ENCODE measurements around the gene DDX25. TPM values are rescaled to one million over a fixed set of nuclear protein-coding genes. Genes with fewer than 3 reads are reported as not detected.

Gene DDX25
- total and polyA plus RNA-seq, 4 experiments from 2014 or later = not detected

DNA sequence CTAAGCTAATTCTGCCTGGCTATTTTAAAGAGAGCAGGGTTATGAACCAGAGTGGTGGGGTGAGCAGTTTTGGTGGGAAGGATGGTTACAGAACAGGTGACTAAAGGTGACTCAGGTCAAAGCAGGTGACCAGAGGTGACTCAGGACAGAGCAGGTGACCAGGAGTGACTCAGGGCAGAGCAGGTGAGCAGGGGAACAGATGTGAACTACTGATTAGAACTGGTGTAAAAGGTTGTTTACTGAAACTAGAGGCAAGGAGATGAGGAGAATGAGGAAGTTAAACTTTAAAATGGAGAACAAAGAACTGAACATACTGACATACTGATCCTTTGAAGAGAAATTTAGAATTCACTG lies 32.2 kb upstream of the DDX25 start:
- Histone ChIP-seq H3K4me1 (ENCODE audit: insufficient read depth, low read length) (no peaks in the 10 kb centered on the region), H3K27me3 (ENCODE audit: insufficient read depth, low read length) (no peaks in the 10 kb centered on the region), H3K9me3 (ENCODE audit: control insufficient read depth in 1 of 2, low read length in 2 of 2) (no peaks in the 10 kb centered on the region), H3K4me3 (ENCODE audit: low read length in 2 of 2) (no peak overlapping the region), H3K36me3 (ENCODE audit: insufficient read depth, low read length) (no peaks in the 10 kb centered on the region), H3K27ac (ENCODE audit: low read depth, low read length) (no peak overlapping the region)
- CTCF ChIA-PET (ENCODE audit: partially characterized antibody) = no interaction called here
- H3K27me3 Mint-ChIP-seq = peaks cover 2 to 3% of the 10 kb centered on the region in 2 donors
- no peaks in the 10 kb centered on the region for H3K36me3 Mint-ChIP-seq
- POLR2A ChIA-PET (ENCODE audit: partially characterized antibody) = interaction anchor here (0.6 kb wide), 1 partner anchor 562 kb away, joined by 3 read pairs; no protein-coding TSS in a partner anchor
- H3K4me3 Mint-ChIP-seq = no peak overlapping the region
- H3K9me3 Mint-ChIP-seq = peaks cover 0 to 10% (median under 1%) of the 10 kb centered on the region in 8 donors
- DNase-seq = no peak
- peaks cover 0 to 3% (median 1%) of the 10 kb centered on the region in 4 donors for H3K4me1 Mint-ChIP-seq
- intact Hi-C loops (cut with micrococcal nuclease) = loop anchor here (5.0 kb wide), 2 partner anchors 245 to 525 kb away; partner anchors contain the start of gene CHEK1
- no peak overlapping the region for H3K27ac Mint-ChIP-seq

DNA sequence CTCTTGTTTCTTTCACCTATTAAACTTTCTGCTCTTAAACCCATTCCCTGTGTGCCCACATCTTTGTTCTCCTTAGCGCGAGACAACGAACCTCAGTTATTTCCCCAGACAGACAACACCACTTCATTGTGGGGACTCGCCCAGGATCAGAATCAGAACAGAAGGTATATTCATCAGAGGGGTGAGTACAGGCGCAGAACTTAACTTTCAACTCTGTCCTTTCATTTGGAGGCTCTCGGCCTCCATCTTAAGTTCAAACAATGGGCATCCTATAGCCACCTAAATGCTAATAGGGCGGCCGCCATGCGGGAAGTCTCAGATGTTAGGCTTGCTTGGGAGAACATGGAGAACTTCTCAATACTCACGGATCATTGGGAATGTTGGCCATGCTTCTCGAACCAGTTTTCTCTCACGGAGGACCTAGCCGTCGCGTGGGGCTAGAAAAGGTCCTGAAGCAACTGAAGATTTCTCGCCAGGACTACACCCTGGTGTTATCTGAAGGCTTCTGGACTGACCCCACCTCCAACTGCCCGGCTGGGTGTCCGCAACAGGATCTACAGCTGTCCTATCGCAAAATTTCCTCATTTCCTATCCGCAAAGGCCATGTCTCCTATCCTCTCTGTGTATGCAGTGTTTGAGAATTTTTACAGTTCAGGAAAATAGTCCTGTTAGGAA lies 30.3 kb upstream of the DDX25 start:
- peaks cover 2 to 3% of the 10 kb centered on the region in 2 donors for H3K27me3 Mint-ChIP-seq
- Histone ChIP-seq H3K4me1 (ENCODE audit: insufficient read depth, low read length) (no peaks in the 10 kb centered on the region), H3K36me3 (ENCODE audit: insufficient read depth, low read length) (no peaks in the 10 kb centered on the region), H3K9me3 (ENCODE audit: control insufficient read depth in 1 of 2, low read length in 2 of 2) (no peaks in the 10 kb centered on the region), H3K4me3 (ENCODE audit: low read length in 2 of 2) (no peak overlapping the region), H3K27ac (ENCODE audit: low read depth, low read length) (no peak overlapping the region), H3K27me3 (ENCODE audit: insufficient read depth, low read length) (no peaks in the 10 kb centered on the region)
- H3K36me3 Mint-ChIP-seq = no peaks in the 10 kb centered on the region
- H3K9me3 Mint-ChIP-seq = peaks cover 0 to 10% (median under 1%) of the 10 kb centered on the region in 8 donors
- peaks cover 0 to 3% (median 1%) of the 10 kb centered on the region in 4 donors for H3K4me1 Mint-ChIP-seq
- no peak for DNase-seq
- no peak overlapping the region for H3K4me3 Mint-ChIP-seq
- POLR2A ChIA-PET (ENCODE audit: partially characterized antibody) = no interaction called here
- intact Hi-C loops (cut with micrococcal nuclease) = loop anchor here (2.0 to 5.0 kb wide), 3 partner anchors 247 to 527 kb away; partner anchors contain the start of genes CHEK1 and EI24
- peak overlapping the region in 1 of 7 donors; percentile 46 for H3K27ac Mint-ChIP-seq
- CTCF ChIA-PET (ENCODE audit: partially characterized antibody) = no interaction called here

DNA sequence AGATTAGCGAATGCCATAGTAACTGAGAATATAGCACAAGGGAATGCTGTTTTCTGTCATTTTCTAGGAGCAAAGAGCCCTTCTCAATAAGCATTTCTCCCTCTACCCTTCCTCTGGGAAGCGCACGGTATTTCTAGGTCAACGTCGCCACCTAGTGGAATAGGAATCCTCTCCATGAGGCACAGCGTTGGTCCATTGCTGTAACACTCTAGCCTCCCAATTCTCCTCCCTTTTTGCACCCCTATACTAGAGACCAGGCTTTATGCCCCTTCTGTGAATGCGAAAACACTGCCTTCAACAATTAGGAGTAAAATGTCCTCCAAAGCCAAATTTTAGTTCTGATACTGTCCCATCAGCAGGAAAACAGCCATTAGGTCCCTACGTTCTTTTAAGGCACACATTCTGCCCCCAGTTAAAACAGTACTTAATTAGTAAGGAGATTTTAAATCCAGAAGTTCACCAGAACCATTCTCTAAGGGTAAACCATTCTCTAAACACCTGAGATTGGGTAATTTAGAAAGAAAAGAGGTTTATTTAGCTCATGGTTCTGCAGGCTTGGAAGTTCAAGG lies 29.7 kb upstream of the DDX25 start:
- no peaks in the 10 kb centered on the region for H3K36me3 Mint-ChIP-seq
- peaks cover 0 to 3% (median 1%) of the 10 kb centered on the region in 4 donors for H3K4me1 Mint-ChIP-seq
- Histone ChIP-seq H3K4me1 (ENCODE audit: insufficient read depth, low read length) (no peaks in the 10 kb centered on the region), H3K36me3 (ENCODE audit: insufficient read depth, low read length) (no peaks in the 10 kb centered on the region), H3K27ac (ENCODE audit: low read depth, low read length) (no peak overlapping the region), H3K27me3 (ENCODE audit: insufficient read depth, low read length) (no peaks in the 10 kb centered on the region), H3K4me3 (ENCODE audit: low read length in 2 of 2) (no peak overlapping the region), H3K9me3 (ENCODE audit: control insufficient read depth in 1 of 2, low read length in 2 of 2) (no peaks in the 10 kb centered on the region)
- ChIA-PET CTCF (ENCODE audit: partially characterized antibody) (interaction anchor here (1.0 kb wide), 1 partner anchor 241 kb away, joined by 3 read pairs; no protein-coding TSS in a partner anchor), POLR2A (ENCODE audit: partially characterized antibody) (no interaction called here)
- intact Hi-C loops (cut with micrococcal nuclease) = loop anchor here (2.0 to 5.0 kb wide), 3 partner anchors 247 to 527 kb away; partner anchors contain the start of genes CHEK1 and EI24
- DNase-seq = peak in 4 of 5 donors; percentile 23 to 39 (median 29)
- no peak overlapping the region for H3K27ac Mint-ChIP-seq
- peaks cover 2 to 3% of the 10 kb centered on the region in 2 donors for H3K27me3 Mint-ChIP-seq
- peaks cover 0 to 10% (median under 1%) of the 10 kb centered on the region in 8 donors for H3K9me3 Mint-ChIP-seq
- H3K4me3 Mint-ChIP-seq = no peak overlapping the region

- ChIA-PET POLR2A (ENCODE audit: partially characterized antibody) (no interaction called here), CTCF (ENCODE audit: partially characterized antibody) (interaction anchor here (2.7 kb wide), 1 partner anchor 312 kb away, joined by 7 read pairs; the partner anchor contains the start of gene EI24)
- Mint-ChIP-seq H3K4me1 (peaks cover 0 to 3% (median 1%) of the 10 kb centered on the region in 4 donors), H3K4me3 (no peak overlapping the region), H3K9me3 (no peaks in the 10 kb centered on the region), H3K27me3 (peaks cover 0 to 3% of the 10 kb centered on the region in 2 donors), H3K36me3 (no peaks in the 10 kb centered on the region), H3K27ac (no peak overlapping the region)
- H3K36me3 ChIP-seq (ENCODE audit: insufficient read depth, low read length) = no peaks in the 10 kb centered on the region
- H3K27me3 ChIP-seq (ENCODE audit: insufficient read depth, low read length) = no peaks in the 10 kb centered on the region
- no peaks in the 10 kb centered on the region for H3K9me3 ChIP-seq (ENCODE audit: control insufficient read depth in 1 of 2, low read length in 2 of 2)
- no peak overlapping the region for H3K4me3 ChIP-seq (ENCODE audit: low read length in 2 of 2)
- no peak for DNase-seq
- H3K27ac ChIP-seq (ENCODE audit: low read depth, low read length) = no peak overlapping the region
- no peaks in the 10 kb centered on the region for H3K4me1 ChIP-seq (ENCODE audit: insufficient read depth, low read length)
- intact Hi-C loops (cut with micrococcal nuclease) = no loop called here
Measured at GRCh38 chr11:125881291-125881690, 23.0 kb upstream of the DDX25 start.

DNA sequence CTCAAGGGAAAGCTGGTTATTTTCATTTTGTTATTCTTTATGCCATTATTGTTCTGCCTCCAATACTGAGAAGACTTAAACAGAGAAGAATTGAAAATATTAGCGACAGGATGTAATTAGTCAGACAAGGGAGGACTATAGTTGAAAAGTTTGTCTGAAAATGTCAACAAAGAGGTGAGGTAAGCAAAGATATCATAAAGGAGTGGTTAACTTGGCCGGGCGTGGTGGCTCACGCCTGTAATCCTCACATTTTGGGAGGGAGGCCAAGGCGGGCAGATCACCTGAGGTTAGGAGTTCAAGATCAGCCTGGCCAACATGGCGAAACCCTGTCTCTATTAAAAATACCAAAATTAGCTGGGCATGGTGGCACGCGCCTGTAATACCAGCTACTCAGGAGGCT lies 20.9 kb upstream of the DDX25 start:
- no peak for DNase-seq
- intact Hi-C loops (cut with micrococcal nuclease) = no loop called here
- H3K27ac Mint-ChIP-seq = no peak overlapping the region
- H3K27ac ChIP-seq (ENCODE audit: low read depth, low read length) = no peak overlapping the region
- no peak overlapping the region for H3K4me3 Mint-ChIP-seq
- no peak overlapping the region for H3K4me3 ChIP-seq (ENCODE audit: low read length in 2 of 2)
- H3K9me3 Mint-ChIP-seq = peaks cover 0 to 4% (median 0%) of the 10 kb centered on the region in 8 donors
- ChIA-PET CTCF (ENCODE audit: partially characterized antibody) (no interaction called here), POLR2A (ENCODE audit: partially characterized antibody) (no interaction called here)
- H3K4me1 Mint-ChIP-seq = peaks cover 7 to 21% (median 14%) of the 10 kb centered on the region in 4 donors
- H3K36me3 ChIP-seq (ENCODE audit: insufficient read depth, low read length) = no peaks in the 10 kb centered on the region
- H3K4me1 ChIP-seq (ENCODE audit: insufficient read depth, low read length) = peaks cover 13% of the 10 kb centered on the region
- no peaks in the 10 kb centered on the region for H3K27me3 ChIP-seq (ENCODE audit: insufficient read depth, low read length)
- H3K27me3 Mint-ChIP-seq = peaks cover 3 to 6% of the 10 kb centered on the region in 2 donors
- no peaks in the 10 kb centered on the region for H3K9me3 ChIP-seq (ENCODE audit: control insufficient read depth in 1 of 2, low read length in 2 of 2)
- peaks cover 0 to 8% of the 10 kb centered on the region in 2 donors for H3K36me3 Mint-ChIP-seq

- H3K4me1 Mint-ChIP-seq = peaks cover 17 to 40% (median 29%) of the 10 kb centered on the region in 4 donors
- DNase-seq = peak in 1 of 5 donors; percentile 67
- peaks cover 0 to 4% (median 0%) of the 10 kb centered on the region in 8 donors for H3K9me3 Mint-ChIP-seq
- Histone ChIP-seq H3K9me3 (ENCODE audit: control insufficient read depth in 1 of 2, low read length in 2 of 2) (no peaks in the 10 kb centered on the region), H3K4me3 (ENCODE audit: low read length in 2 of 2) (peak overlapping the region; percentile 67 to 73), H3K27ac (ENCODE audit: low read depth, low read length) (peak overlapping the region; percentile 79), H3K27me3 (ENCODE audit: insufficient read depth, low read length) (no peaks in the 10 kb centered on the region), H3K4me1 (ENCODE audit: insufficient read depth, low read length) (peaks cover 33% of the 10 kb centered on the region), H3K36me3 (ENCODE audit: insufficient read depth, low read length) (no peaks in the 10 kb centered on the region)
- intact Hi-C loops (cut with micrococcal nuclease) = loop anchor here (1.0 to 5.0 kb wide), 10 partner anchors 16 to 1140 kb away; partner anchors contain the start of genes CCDC15, CDON, CHEK1 and EI24
- ChIA-PET POLR2A (ENCODE audit: partially characterized antibody) (interaction anchor here (0.6 to 2.6 kb wide), 15 partner anchors 10 to 933 kb away, joined by 3 to 52 read pairs (median 7); partner anchors contain the start of genes CCDC15, CDON, CHEK1 and DDX25), CTCF (ENCODE audit: partially characterized antibody) (interaction anchor here (1.0 to 2.3 kb wide), 12 partner anchors 9 to 1010 kb away, joined by 3 to 11 read pairs (median 4); partner anchors contain the start of genes PUS3 and STT3A)
- H3K27me3 Mint-ChIP-seq = peaks cover 0 to 6% of the 10 kb centered on the region in 2 donors
- peak overlapping the region; percentile 96 to 99 (median 98) for H3K27ac Mint-ChIP-seq
- H3K4me3 Mint-ChIP-seq = peak overlapping the region; percentile 89 to 99 (median 94)
- H3K36me3 Mint-ChIP-seq = peaks cover 0 to 15% of the 10 kb centered on the region in 2 donors
Measured at GRCh38 chr11:125886997-125887372, 17.3 kb upstream of the DDX25 start.

Measured in CD4-positive, alpha-beta memory T cell (primary cell).